Ovary (tissue), 3 donors: ENCODE measurements around the gene CRYBG2.

Experiments used
- CTCF ChIP-seq, 3 donors: fragments of 450-650 bp in 2 of 3; fragments of 200-600 bp in 1 of 3; IDR thresholded peaks; one replicate each; pipeline versions ENCODE4 v1.5.1 to v1.8.0; 2016 to 2022; ENCODE audit warnings: antibody characterized with exemption in 3 of 3, mild to moderate bottlenecking in 1 of 3
- POLR2A ChIP-seq: fragments of 450-650 bp; IDR thresholded peaks from one replicate; pipeline ENCODE4 v1.6.1; 2017; ENCODE audit warnings: antibody characterized with exemption, mild to moderate bottlenecking, moderate library complexity
- donor health status: DM: no; HTN: no; CAD: no.

GRCh38 chr1:26395754-26396153 is 41.8 kb upstream of the CRYBG2 start:
- no peak for TF ChIP-seq CTCF (IDR thresholded peaks at IDR 0.05)
- TF ChIP-seq POLR2A: no peak
